Prostate gland (tissue), 2 donors: Measurements from ENCODE around the gene PTGER2.

ENCODE experiments used
- POLR2A ChIP-seq: fragments of 450-650 bp; IDR thresholded peaks from one replicate; pipeline ENCODE4 v1.6.1; 2016; ENCODE audit warnings: antibody characterized with exemption, mild to moderate bottlenecking
- POLR2AphosphoS5 ChIP-seq: sonication (generic); formaldehyde crosslinking; IDR thresholded peaks from one replicate; pipeline ENCODE4 v1.6.1; 2017; ENCODE audit warnings: antibody characterized with exemption
- TF ChIP-seq, protein P1 (sequence below), 4 experiments: fragments of 200-600 bp in 2 of 4; fragments of 450-650 bp in 2 of 4; sonication (generic) in 2 of 4; IDR thresholded peaks; 1 replicate in 3 of 4; 2 replicates in 1 of 4; pipeline ENCODE4 v1.5.1; 2016 to 2019; ENCODE audit warnings: antibody characterized with exemption in 4 of 4, mild to moderate bottlenecking in 2 of 4, moderate library complexity in 2 of 4

DNA sequence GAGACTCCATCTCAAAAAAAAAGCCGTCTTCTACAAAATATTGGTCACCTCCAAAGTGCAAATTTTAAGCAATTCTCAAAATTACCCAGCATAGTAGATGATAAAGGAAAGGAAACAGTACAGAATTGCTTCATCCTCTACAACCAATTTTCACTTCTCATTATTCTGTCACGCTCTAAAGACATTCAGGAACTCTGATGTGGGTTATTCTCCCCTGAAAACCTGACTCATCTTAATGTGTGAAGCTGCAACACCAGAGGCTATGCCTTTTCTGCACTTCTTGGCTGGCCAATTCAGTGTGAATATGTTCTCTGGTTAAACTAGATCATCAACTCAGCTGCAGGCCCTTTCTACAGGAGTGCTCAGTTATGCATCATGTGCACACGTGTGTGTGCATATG is 11.0 kb downstream of the PTGER2 start:
- TF ChIP-seq, protein P1, sequence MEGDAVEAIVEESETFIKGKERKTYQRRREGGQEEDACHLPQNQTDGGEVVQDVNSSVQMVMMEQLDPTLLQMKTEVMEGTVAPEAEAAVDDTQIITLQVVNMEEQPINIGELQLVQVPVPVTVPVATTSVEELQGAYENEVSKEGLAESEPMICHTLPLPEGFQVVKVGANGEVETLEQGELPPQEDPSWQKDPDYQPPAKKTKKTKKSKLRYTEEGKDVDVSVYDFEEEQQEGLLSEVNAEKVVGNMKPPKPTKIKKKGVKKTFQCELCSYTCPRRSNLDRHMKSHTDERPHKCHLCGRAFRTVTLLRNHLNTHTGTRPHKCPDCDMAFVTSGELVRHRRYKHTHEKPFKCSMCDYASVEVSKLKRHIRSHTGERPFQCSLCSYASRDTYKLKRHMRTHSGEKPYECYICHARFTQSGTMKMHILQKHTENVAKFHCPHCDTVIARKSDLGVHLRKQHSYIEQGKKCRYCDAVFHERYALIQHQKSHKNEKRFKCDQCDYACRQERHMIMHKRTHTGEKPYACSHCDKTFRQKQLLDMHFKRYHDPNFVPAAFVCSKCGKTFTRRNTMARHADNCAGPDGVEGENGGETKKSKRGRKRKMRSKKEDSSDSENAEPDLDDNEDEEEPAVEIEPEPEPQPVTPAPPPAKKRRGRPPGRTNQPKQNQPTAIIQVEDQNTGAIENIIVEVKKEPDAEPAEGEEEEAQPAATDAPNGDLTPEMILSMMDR (IDR thresholded peaks at IDR 0.05) = no peak
- no peak for TF ChIP-seq POLR2A
- TF ChIP-seq POLR2AphosphoS5 = no peak
